ENCODE data around the gene GRM1. TPM values are rescaled to one million over a fixed set of nuclear protein-coding genes. Genes with fewer than 3 reads are reported as not detected.

GRM1 gene
- total and polyA plus RNA-seq, 12 donors: under 0.01 to 1.3 (median 0.07) TPM; not detected in 3

DNA sequence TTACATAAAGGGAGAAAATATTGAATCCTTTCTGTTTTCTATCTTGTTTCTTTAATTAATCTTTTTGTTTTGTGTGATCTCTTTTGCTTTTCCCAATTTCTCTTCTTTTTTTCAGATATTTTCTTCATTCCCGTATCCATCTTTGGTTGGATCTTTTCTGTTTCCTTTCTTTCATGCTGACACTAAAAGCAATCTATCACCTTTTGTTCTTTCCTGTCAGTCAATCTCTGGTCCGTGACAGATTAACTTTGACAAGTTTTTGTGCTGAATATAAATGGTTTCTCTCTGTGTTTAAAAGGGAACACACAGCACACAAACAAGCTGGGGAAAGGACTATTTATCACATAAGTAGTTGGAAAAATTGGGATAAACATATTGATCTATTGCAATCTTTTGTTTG lies 162.8 kb downstream of the GRM1 start:
- Histone ChIP-seq H3K27ac (no peak overlapping the region), H3K4me1 (replicated peaks in 1 of 2) (no peaks in the 10 kb centered on the region), H3K9me3 (replicated peaks in 1 of 3) (no peaks in the 10 kb centered on the region), H3K36me3 (replicated peaks in 1 of 2) (no peaks in the 10 kb centered on the region), H3K27me3 (no peaks in the 10 kb centered on the region), H3K4me3 (no peak overlapping the region)
- WGBS, 4 donors: 52 to 59% (median 56%) methylated on average over 2 of the region's 2 CpGs
- no peak for DNase-seq
- intact Hi-C loops (cut with DNase I): no loop called here
- TF ChIP-seq POLR2A (IDR thresholded peaks at IDR 0.05): no peak
- TF ChIP-seq, protein P1, sequence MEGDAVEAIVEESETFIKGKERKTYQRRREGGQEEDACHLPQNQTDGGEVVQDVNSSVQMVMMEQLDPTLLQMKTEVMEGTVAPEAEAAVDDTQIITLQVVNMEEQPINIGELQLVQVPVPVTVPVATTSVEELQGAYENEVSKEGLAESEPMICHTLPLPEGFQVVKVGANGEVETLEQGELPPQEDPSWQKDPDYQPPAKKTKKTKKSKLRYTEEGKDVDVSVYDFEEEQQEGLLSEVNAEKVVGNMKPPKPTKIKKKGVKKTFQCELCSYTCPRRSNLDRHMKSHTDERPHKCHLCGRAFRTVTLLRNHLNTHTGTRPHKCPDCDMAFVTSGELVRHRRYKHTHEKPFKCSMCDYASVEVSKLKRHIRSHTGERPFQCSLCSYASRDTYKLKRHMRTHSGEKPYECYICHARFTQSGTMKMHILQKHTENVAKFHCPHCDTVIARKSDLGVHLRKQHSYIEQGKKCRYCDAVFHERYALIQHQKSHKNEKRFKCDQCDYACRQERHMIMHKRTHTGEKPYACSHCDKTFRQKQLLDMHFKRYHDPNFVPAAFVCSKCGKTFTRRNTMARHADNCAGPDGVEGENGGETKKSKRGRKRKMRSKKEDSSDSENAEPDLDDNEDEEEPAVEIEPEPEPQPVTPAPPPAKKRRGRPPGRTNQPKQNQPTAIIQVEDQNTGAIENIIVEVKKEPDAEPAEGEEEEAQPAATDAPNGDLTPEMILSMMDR (IDR thresholded peaks at IDR 0.05): no peak

DNA sequence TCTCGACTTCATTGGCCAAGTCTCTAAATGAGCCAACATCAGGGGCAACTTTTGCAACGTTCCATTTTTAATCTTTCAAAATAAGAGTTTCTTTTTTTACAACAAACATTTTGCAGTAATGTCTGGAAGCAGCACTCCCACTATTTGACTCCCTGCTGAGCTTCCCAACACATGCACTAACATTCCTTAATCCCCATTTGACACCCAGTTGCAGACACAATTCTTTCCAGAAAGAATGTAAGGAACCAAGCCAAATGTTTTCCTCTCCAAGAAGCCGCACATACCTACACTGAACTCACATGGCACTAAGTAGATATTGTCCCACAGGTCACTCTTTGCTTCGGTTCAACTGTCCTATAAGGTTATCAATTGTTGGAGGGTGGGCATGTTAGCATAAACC lies 165.6 kb downstream of the GRM1 start:
- no peak for DNase-seq
- intact Hi-C loops (cut with DNase I): no loop called here
- TF ChIP-seq POLR2A (IDR thresholded peaks at IDR 0.05): no peak
- TF ChIP-seq, protein P1 (IDR thresholded peaks at IDR 0.05): no peak
- no peaks in the 10 kb centered on the region for H3K4me1 ChIP-seq (replicated peaks in 1 of 2)
- H3K27me3 ChIP-seq: no peaks in the 10 kb centered on the region
- H3K9me3 ChIP-seq (replicated peaks in 1 of 3): no peaks in the 10 kb centered on the region
- no peak overlapping the region for H3K27ac ChIP-seq
- no peak overlapping the region for H3K4me3 ChIP-seq
- WGBS, 4 donors: 65 to 75% (median 69%) methylated on average over 4 of the region's 4 CpGs
- H3K36me3 ChIP-seq (replicated peaks in 1 of 2): no peaks in the 10 kb centered on the region

DNA sequence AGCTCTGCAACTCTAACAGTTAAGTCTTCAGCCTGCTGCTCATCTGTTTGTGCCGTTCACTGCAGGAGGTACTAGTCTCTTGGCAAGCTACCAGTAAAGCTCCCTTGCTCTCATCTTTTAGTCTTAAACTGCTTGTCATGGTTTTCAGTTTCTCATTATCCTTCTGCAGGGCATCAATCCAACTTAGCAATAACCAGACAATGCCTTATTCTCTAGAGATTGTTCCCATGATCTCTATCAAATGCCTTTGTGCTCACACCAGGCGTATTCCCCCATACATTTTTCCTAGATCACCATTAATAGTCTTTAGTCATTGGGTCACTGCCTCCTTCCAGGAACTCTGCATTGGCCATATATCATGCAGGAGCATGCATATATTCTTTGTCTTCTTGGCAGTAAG lies 171.3 kb downstream of the GRM1 start:
- Histone ChIP-seq H3K9me3 (replicated peaks in 1 of 3) (no peaks in the 10 kb centered on the region), H3K4me1 (replicated peaks in 1 of 2) (no peaks in the 10 kb centered on the region), H3K36me3 (replicated peaks in 1 of 2) (no peaks in the 10 kb centered on the region), H3K27me3 (no peaks in the 10 kb centered on the region), H3K4me3 (no peak overlapping the region), H3K27ac (no peak overlapping the region)
- intact Hi-C loops (cut with DNase I): no loop called here
- DNase-seq: no peak
- 51 to 63% (median 58%) methylated on average over 2 of the region's 2 CpGs for WGBS, 4 donors
- TF ChIP-seq POLR2A (IDR thresholded peaks at IDR 0.05): no peak
- TF ChIP-seq, protein P1 (IDR thresholded peaks at IDR 0.05): no peak

DNA sequence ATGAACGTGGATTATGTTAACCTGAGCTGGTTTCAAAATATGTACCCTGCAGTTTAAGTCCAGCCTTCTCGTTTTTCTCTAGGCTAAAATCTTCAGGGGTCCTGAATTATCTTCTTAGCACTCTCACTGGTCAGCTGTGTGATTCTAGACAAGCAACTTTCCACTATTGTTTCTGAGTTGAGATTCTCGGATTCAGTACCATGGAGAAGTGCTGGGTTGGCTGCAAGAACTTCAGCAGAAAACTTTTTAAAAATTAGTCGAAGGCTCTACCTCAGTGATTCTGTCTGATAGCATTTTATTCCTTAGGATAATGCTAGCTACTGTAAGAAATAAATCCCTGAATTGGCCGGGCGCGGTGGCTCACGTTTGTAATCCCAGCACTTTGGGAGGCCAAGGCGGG lies 173.7 kb downstream of the GRM1 start:
- intact Hi-C loops (cut with DNase I): no loop called here
- Histone ChIP-seq H3K4me3 (no peak overlapping the region), H3K9me3 (replicated peaks in 1 of 3) (no peaks in the 10 kb centered on the region), H3K27me3 (no peaks in the 10 kb centered on the region), H3K27ac (no peak overlapping the region), H3K36me3 (replicated peaks in 1 of 2) (no peaks in the 10 kb centered on the region), H3K4me1 (replicated peaks in 1 of 2) (no peaks in the 10 kb centered on the region)
- 73 to 77% (median 75%) methylated on average over 9 of the region's 9 CpGs for WGBS, 4 donors
- DNase-seq: no peak
- TF ChIP-seq, protein P1 (IDR thresholded peaks at IDR 0.05): no peak
- TF ChIP-seq POLR2A (IDR thresholded peaks at IDR 0.05): no peak

All from adrenal gland (tissue), 12 donors.